OCI-M2 (cell line): ENCODE measurements around the gene SLC9A9.

Source experiments
- DNase-seq: peaks from one replicate; lab custom pipeline; 2025; ENCODE audit not compliant: unreplicated experiment; lab: John Stamatoyannopoulos, UW

Gene SLC9A9

GRCh38 chr3:143757691-143758090 is 90.6 kb downstream of the SLC9A9 start:
- DNase-seq: no peak

DNA sequence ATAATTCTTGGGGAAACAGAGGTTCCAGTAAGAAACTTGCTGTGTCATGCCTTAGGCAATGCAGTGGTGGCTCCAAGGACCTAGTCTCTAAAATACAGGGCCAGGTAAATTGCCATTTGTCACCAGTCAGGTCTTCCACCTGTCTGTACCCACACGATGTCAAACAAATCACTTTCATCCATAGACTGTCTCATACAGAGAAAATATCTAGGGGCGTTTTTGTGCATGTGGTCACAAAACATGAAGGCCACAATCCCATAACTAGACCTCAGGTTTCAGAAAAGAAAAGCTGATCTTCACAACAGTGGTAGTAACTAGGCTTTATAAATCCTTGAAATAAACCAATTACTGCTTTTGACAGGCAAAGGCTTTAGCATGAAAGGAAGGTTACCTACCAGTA is 92.3 kb downstream of the SLC9A9 start:
- no peak for DNase-seq

DNA sequence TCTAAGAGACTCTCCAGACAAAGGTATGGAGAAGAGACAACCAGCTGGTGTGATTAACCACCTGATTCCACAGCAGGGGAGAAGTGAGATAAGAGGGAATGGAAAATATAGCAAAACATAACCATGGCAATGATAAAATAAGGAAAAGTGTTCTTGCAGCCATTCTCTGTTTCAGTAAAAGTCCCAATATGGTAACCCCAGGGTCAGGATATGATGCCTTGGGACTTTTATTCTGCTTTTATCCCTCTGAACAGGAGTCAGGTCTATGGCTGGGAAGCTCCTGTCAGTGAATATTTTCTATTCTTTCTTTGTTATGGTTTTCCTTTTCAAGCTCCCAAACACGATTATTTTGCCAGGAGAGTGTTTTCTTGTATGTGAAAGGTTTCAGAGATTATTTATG is 94.2 kb downstream of the SLC9A9 start:
- DNase-seq: no peak

DNA sequence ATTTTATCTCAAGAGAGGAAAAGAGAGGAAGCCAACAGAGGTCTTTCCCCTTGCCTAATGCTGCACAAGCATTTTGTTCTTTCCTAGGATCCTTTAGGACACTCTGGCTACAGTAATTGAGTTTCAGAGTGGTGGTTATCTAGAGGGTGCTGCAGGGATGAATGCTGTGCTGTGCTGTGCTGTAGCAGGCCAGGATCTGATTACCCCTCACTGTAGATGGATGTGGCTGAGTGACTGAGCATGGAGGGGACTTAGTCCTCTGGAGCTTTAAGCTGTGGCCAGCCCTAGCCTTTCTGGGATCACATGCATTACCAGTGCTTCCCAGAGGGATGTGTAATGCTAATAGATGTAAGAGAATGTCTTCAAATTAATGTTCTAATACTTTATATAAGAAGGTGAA is 94.8 kb downstream of the SLC9A9 start:
- no peak for DNase-seq

DNA sequence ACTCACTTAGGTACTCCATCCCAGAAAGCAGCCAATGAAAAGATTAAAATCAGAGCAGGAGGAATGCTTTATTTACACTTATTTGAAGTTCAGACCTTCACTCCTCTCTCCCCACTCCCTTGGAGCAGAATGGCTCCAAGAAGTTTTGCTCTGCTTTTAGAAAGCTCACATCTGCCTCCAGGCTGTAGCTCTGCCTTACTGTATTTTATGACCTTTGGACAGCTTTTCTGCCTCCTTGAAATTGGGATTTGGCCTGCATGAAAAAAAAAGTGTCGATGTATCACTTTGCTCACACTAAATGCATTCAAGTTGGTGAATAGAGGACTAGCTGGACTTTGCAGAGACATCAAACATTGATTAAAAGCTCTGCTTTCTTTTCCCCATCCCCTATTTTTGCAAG is 95.3 kb downstream of the SLC9A9 start:
- DNase-seq: no peak

DNA sequence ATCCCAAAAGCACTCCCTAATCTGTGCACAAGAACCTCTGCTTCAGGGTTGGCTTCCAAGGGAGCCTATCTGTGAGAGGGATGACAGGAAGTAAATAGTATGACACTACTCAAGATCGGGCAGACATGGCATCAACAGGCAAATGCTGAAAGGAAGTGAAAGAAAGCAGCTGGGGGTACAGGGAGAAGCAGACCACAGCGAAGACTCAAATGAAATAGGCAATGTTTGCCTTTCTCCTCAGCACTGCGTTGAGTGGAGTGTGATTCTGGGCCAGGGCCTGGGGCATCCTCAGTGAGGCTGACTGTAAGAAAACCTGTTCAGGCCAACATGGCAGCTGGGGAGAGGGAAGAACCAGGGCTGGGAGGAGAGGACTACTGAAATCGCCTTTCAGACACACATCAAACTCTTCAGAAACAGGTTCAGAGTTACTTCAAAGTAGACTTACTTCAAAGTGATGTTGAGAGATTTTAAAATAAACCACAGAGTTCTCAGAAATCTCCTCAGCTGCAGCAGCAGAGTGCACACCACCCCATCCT is 96.6 kb downstream of the SLC9A9 start:
- no peak for DNase-seq

GRCh38 chr3:143750841-143751240 is 97.4 kb downstream of the SLC9A9 start:
- no peak for DNase-seq

- DNase-seq: no peak
Measured at GRCh38 chr3:143749926-143750325, 98.3 kb downstream of the SLC9A9 start.

GRCh38 chr3:143737065-143737464 is 111.2 kb downstream of the SLC9A9 start:
- no peak for DNase-seq

DNA sequence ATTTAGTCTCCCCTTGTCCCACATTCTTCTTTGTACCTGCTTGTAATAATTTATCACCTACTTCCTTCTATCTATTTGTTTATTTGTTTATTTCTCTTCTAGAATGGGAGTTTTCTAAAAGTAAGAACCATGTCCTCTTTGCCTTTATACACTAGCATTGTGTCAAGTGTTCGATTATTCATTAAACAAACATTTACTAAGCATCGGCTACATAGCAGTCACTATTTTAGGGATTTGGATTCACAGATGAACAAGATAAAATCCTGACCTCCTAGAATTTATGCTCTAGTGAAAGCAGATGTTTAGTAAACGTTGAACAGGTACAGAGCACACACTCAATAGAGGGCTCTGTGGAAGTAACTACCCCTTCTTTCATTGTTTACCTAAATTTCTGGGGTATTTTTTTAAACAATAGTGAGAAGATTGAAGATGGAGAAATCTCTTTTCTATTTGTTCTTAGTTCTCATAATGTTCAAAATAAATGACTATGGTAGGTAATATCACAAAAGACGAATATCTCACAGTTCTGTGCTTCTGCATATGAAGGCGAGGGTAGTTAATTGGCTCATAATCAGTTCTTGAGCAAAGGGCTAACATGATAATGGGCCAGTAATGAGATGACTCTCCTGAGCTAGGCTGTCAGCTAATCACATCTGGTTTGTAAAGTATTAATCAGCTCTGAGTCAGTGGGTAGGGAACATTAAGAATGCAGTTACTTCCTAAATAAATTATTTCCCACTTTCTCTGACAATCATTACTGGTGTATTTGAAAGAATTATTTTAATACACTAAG is 111.9 kb downstream of the SLC9A9 start:
- no peak for DNase-seq

GRCh38 chr3:143731776-143732175 is 116.5 kb downstream of the SLC9A9 start:
- no peak for DNase-seq

DNA sequence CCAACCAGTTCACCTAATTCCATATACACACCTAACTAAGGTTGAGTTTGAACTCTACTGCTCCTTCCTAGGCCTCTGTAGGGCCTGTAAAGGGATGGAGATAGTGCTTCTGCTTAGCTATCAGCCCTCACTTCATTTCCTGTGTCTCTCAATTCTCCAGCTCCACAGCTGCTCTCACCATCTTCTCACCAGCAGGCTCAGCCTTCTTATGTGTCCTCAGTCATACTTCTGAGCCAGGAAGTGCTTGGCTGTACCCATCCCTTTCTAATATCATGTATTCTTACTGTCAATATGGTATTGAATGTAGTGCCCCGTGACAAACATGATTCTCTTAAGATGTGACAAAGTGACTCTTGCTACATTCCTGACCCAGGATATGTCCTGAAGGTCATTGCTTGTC is 116.9 kb downstream of the SLC9A9 start:
- DNase-seq: no peak

DNA sequence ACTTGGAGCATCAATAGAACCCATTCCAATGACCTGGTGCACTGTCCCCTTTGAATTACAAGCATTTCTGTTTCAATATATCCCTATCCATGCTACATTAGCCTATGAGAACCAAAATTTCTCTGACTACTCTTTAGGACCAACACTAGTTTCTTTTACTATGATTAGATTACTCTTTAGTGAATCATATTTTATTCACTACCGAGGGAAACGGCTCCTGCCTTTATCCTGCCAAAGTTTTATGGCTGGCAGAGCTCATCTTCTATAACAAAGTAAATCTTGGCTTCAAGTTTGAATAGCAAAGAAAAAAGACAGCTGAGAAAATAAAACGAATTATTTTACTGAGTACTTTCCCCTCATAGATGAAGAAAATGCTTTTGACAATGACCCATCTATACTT is 120.9 kb downstream of the SLC9A9 start:
- DNase-seq: no peak

DNA sequence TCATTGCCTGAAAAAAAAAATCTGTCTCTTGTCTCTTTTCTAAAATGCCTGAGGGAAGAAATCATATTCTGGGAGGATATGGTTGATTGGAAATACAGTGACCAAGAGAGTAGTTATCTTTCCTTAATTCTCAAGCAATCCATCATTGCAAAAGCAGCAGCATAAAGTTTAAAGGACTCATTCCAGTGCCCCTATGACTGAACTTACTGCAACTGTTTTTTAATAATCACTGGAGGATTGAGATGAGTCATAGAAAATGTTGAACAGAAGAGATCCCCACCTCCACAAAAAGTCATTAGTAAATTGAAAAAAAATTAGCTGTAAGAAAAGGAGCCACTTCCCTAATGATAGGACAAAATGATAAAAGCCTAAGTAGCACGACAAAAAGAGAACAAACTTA is 121.5 kb downstream of the SLC9A9 start:
- no peak for DNase-seq

GRCh38 chr3:143720381-143720780 is 127.9 kb downstream of the SLC9A9 start:
- no peak for DNase-seq

GRCh38 chr3:143718463-143718862 is 129.8 kb downstream of the SLC9A9 start:
- no peak for DNase-seq

- DNase-seq: no peak
Measured at GRCh38 chr3:143716731-143717130, 131.5 kb downstream of the SLC9A9 start.

DNA sequence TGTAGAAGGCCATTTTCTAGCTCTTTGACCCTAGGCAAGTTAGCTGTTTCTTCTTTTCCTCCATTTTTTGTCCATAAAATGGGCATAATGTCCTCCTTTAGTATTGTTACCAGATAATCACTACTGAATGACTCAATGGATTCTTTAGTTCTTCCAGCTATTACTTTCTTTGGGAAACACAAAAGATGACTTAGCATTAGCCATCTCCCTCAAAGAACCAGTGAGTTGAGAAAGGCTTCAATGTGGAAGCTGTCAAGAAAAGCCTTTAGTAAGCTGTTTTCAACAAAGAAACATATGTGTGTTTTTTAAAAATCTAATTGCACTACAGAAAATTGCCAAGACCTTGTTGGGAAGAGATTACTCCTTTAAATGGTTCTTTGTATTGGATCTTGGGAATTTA is 135.7 kb downstream of the SLC9A9 start:
- no peak for DNase-seq

- DNase-seq: no peak
Measured at GRCh38 chr3:143707848-143708247, 140.4 kb downstream of the SLC9A9 start.

DNA sequence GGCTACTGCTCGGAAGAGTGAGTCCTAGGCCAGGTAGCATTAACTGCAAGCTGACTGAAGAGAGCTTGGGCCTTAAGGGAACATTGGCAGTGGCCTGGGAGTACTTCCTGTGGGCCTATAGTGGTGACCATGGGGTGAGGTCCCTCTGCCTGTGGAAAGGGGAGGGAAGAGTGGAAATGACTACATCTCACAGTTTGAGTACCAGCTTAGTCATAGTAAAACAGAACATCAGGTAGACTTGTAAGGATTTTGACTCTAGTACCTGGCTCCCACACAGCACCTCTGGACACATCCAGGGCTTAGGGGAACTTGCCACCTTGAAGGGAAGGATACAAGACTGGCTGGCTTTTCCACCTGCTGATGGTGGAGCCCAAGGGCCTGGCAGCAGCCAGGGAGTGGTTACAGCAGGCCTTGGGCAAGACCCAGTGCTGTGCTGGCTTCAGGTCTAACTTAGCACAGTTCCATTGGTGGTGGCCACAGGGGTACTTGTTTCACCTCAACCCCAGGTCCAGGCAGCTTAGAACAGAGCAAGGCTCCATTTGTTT is 147.8 kb downstream of the SLC9A9 start:
- DNase-seq: no peak

GRCh38 chr3:143699424-143699823 is 148.8 kb downstream of the SLC9A9 start:
- no peak for DNase-seq

- no peak for DNase-seq
Measured at GRCh38 chr3:143698682-143699303, 149.5 kb downstream of the SLC9A9 start.
